HepG2 (cell line): ENCODE data around the gene BCLAF1. TPM values are rescaled to one million over a fixed set of nuclear protein-coding genes. Genes with fewer than 3 reads are reported as not detected.

Experiments used
- CHCHD3 ChIP-seq: sonication (generic); formaldehyde crosslinking; IDR thresholded peaks from 2 replicates; pipeline ENCODE4 v1.8.0; 2022; ENCODE audit warnings: mild to moderate bottlenecking, missing genetic modification reagents, moderate library complexity
- DDIT3 ChIP-seq: sonication (generic); formaldehyde crosslinking; IDR thresholded peaks from 2 replicates; pipeline ENCODE4 v1.4.0; 2020; ENCODE audit warnings: mild to moderate bottlenecking, missing genetic modification reagents
- FLYWCH1 ChIP-seq: sonication (generic); formaldehyde crosslinking; IDR thresholded peaks from 2 replicates; pipeline ENCODE4 v1.8.1; 2023; ENCODE audit warnings: mild to moderate bottlenecking, missing genetic modification reagents
- FOXP4 ChIP-seq: sonication (generic); formaldehyde crosslinking; IDR thresholded peaks from 2 replicates; pipeline ENCODE4 v1.4.0; 2020; ENCODE audit warnings: missing genetic modification reagents
- GTF2F1 ChIP-seq: fragments of 150-350 bp; IDR thresholded peaks from 2 replicates; pipeline ENCODE4 v1.6.1; 2014; ENCODE audit warnings: low read length
- HNRNPL ChIP-seq: fragments of 200-400 bp; formaldehyde crosslinking; IDR thresholded peaks from 2 replicates; pipeline ENCODE4 v1.6.1; 2017; ENCODE audit warnings: mild to moderate bottlenecking, low read depth, low read length
- HOXD1 ChIP-seq: sonication (generic); formaldehyde crosslinking; IDR thresholded peaks from 2 replicates; pipeline ENCODE4 v1.5.0; 2020; ENCODE audit warnings: missing genetic modification reagents
- MBD4 ChIP-seq: IDR thresholded peaks from 2 replicates; pipeline ENCODE4 v1.6.1; 2012; ENCODE audit warnings: low read length, inconsistent platforms, borderline replicate concordance
- MEF2D ChIP-seq: sonication (generic); formaldehyde crosslinking; IDR thresholded peaks from 2 replicates; pipeline ENCODE4 v1.5.1; 2020; ENCODE audit warnings: mild to moderate bottlenecking, missing genetic modification reagents
- RNF219 ChIP-seq: sonication (generic); formaldehyde crosslinking; IDR thresholded peaks from 2 replicates; pipeline ENCODE4 v1.5.0; 2020; ENCODE audit warnings: mild to moderate bottlenecking, missing genetic modification reagents
- ZBTB33 ChIP-seq: sonication (generic); formaldehyde crosslinking; IDR thresholded peaks from 2 replicates; pipeline ENCODE4 v1.4.0; 2020; ENCODE audit warnings: missing genetic modification reagents
- ZNF18 ChIP-seq: sonication (generic); formaldehyde crosslinking; IDR thresholded peaks from 2 replicates; pipeline ENCODE4 v1.8.0; 2022; ENCODE audit warnings: mild to moderate bottlenecking, missing genetic modification reagents; ENCODE audit not compliant: insufficient replicate concordance
- ZNF180 ChIP-seq: sonication (generic); formaldehyde crosslinking; IDR thresholded peaks from 2 replicates; pipeline ENCODE4 v1.4.0; 2020; ENCODE audit warnings: low read depth, missing genetic modification reagents, borderline replicate concordance
- ZNF512 ChIP-seq: sonication (generic); formaldehyde crosslinking; IDR thresholded peaks from 2 replicates; pipeline ENCODE4 v1.4.0; 2020; ENCODE audit warnings: mild to moderate bottlenecking, missing genetic modification reagents
- ZNF629 ChIP-seq: sonication (generic); formaldehyde crosslinking; conservative IDR thresholded peaks from 2 replicates; pipeline ENCODE4 v1.5.0; 2020; ENCODE audit warnings: missing genetic modification reagents
- ZSCAN12 ChIP-seq: sonication (generic); formaldehyde crosslinking; IDR thresholded peaks from 2 replicates; pipeline ENCODE4 v1.9.0; 2021; ENCODE audit warnings: mild to moderate bottlenecking, missing genetic modification reagents
- polyA plus RNA-seq, 8 experiments: library from polyadenylated mRNA; depleted of rRNA in 3 of 8; stranded (reverse) in 7 of 8; unstranded in 1 of 8; fragments of >200 nt; fragmentation: Illumina TruSeq in 4 of 8; extraction: Trizol in 4 of 8; gene quantifications; 2 replicates each; pipeline versions ENCODE4 v1.2.1 to v1.2.3, GENCODE V29; 2011 to 2016; ENCODE audit warnings: low read depth in 4 of 8, missing spikeins in 1 of 8, mixed read lengths in 1 of 8; ENCODE audit not compliant: insufficient read depth in 1 of 8
- total RNA-seq, 5 experiments: library from RNA; depleted of rRNA; stranded (reverse); fragments of >200 nt; fragmentation: Illumina TruSeq; extraction: Trizol; gene quantifications; 2 replicates each; pipeline ENCODE4 v1.2.3, GENCODE V29; 2016; ENCODE audit warnings: low read depth in 1 of 5

The BCLAF1 gene
- total and polyA plus RNA-seq, 2 of the 13 experiments (the other 11 are each of a cell fraction or from before 2014, with no cell fraction given) = 55.3 to 292 TPM

- TF ChIP-seq ZBTB33 (CRISPR knock-in tag) (peak; percentile 48; the same call in 1 of the 2 replicates), HOXD1 (CRISPR knock-in tag) (no peak), ZNF180 (no peak), MEF2D (CRISPR knock-in tag) (no peak), ZNF629 (CRISPR knock-in tag) (no peak), FOXP4 (CRISPR knock-in tag) (peak; percentile 20; the same call in 1 of the 2 replicates), HNRNPL (peak; percentile 83), ZSCAN12 (CRISPR knock-in tag) (0 out of 2 replicates have a peak, but pooled peaks have one; percentile 59), RNF219 (no peak), FLYWCH1 (CRISPR knock-in tag) (no peak), GTF2F1 (no peak), DDIT3 (CRISPR knock-in tag) (no peak), CHCHD3 (CRISPR knock-in tag) (peak; percentile 89; the same call in 1 of the 2 replicates), MBD4 (no peak), ZNF18 (CRISPR knock-in tag) (no peak), ZNF512 (CRISPR knock-in tag) (no peak; the same call in 1 of the 2 replicates)
These were observed 39.6 kb downstream of the BCLAF1 start, which contains the start of gene MTFR2 (continued) for GRCh38 chr6:136249811-136250685.
